HepG2 (cell line): ENCODE results near the gene JTB. TPM values are rescaled to one million over a fixed set of nuclear protein-coding genes. Genes with fewer than 3 reads are reported as not detected.

Experiments
- BRD4 ChIP-seq: sonication (generic); formaldehyde crosslinking; IDR thresholded peaks from 2 replicates; pipeline ENCODE4 v1.4.0; 2020; ENCODE audit warnings: missing genetic modification reagents
- CCDC6 ChIP-seq: sonication (generic); formaldehyde crosslinking; IDR thresholded peaks from 2 replicates; pipeline ENCODE4 v1.8.1; 2022; ENCODE audit warnings: mild to moderate bottlenecking, missing genetic modification reagents, moderate library complexity
- ELF1 ChIP-seq: sonication (generic); formaldehyde crosslinking; IDR thresholded peaks from 2 replicates; pipeline ENCODE4 v1.4.0; 2020; ENCODE audit warnings: missing genetic modification reagents
- KDM1A ChIP-seq: IDR thresholded peaks from 2 replicates; pipeline ENCODE4 v1.6.1; 2016; ENCODE audit warnings: missing compliant biosample characterization
- NBN ChIP-seq: fragments of 450-650 bp; conservative IDR thresholded peaks from 2 replicates; pipeline ENCODE4 v1.6.1; 2017
- NFATC3 ChIP-seq: sonication (generic); formaldehyde crosslinking; IDR thresholded peaks from 2 replicates; pipeline ENCODE4 v1.5.1; 2020; ENCODE audit warnings: mild to moderate bottlenecking, missing genetic modification reagents
- PHF20 ChIP-seq: sonication (generic); formaldehyde crosslinking; IDR thresholded peaks from 2 replicates; pipeline ENCODE4 v1.5.0; 2020; ENCODE audit warnings: mild to moderate bottlenecking, missing genetic modification reagents
- RBM22 ChIP-seq: fragments of 200-400 bp; formaldehyde crosslinking; optimal IDR thresholded peaks from 2 replicates; pipeline ENCODE3; 2017; ENCODE audit warnings: mild to moderate bottlenecking, low read length, moderate library complexity
- RXRA ChIP-seq: sonication (generic); formaldehyde crosslinking; IDR thresholded peaks from 2 replicates; pipeline ENCODE4 v1.5.1; 2020; ENCODE audit warnings: missing genetic modification reagents
- SUZ12 ChIP-seq: fragments of 150-350 bp; IDR thresholded peaks from 2 replicates; pipeline ENCODE4 v1.6.1; 2014; ENCODE audit warnings: low read depth, low read length
- SYNCRIP ChIP-seq: fragments of 200-400 bp; formaldehyde crosslinking; IDR thresholded peaks from 2 replicates; pipeline ENCODE4 v1.6.1; 2018; ENCODE audit warnings: mild to moderate bottlenecking, low read depth, low read length; ENCODE audit not compliant: insufficient read depth
- THAP11 ChIP-seq: IDR thresholded peaks from 2 replicates; pipeline ENCODE4 v1.6.1; 2016; ENCODE audit warnings: missing biosample characterization, missing genetic modification reagents
- THYN1 ChIP-seq: sonication (generic); formaldehyde crosslinking; IDR thresholded peaks from 2 replicates; pipeline ENCODE4 v1.8.1; 2023; ENCODE audit warnings: low read depth, mild to moderate bottlenecking, moderate library complexity, missing genetic modification reagents, borderline replicate concordance
- ZFP41 ChIP-seq: sonication (generic); formaldehyde crosslinking; IDR thresholded peaks from 2 replicates; pipeline ENCODE4 v1.4.0; 2020; ENCODE audit warnings: mild to moderate bottlenecking, missing genetic modification reagents, borderline replicate concordance
- ZIK1 ChIP-seq: sonication (generic); formaldehyde crosslinking; IDR thresholded peaks from 2 replicates; pipeline ENCODE4 v1.5.0; 2020; ENCODE audit warnings: mild to moderate bottlenecking, low read depth, missing genetic modification reagents, borderline replicate concordance
- ZNF20 ChIP-seq: sonication (generic); formaldehyde crosslinking; IDR thresholded peaks from 2 replicates; pipeline ENCODE4 v1.4.0; 2020; ENCODE audit warnings: mild to moderate bottlenecking, moderate library complexity, missing genetic modification reagents
- ZNF260 ChIP-seq: sonication (generic); formaldehyde crosslinking; IDR thresholded peaks from 2 replicates; pipeline ENCODE4 v1.4.0; 2020; ENCODE audit warnings: missing genetic modification reagents, low read depth, mild to moderate bottlenecking, borderline replicate concordance
- ZNF354B ChIP-seq: sonication (generic); formaldehyde crosslinking; IDR thresholded peaks from 2 replicates; pipeline ENCODE4 v1.8.0; 2022; ENCODE audit warnings: mild to moderate bottlenecking, missing genetic modification reagents
- polyA plus RNA-seq, 8 experiments: library from polyadenylated mRNA; depleted of rRNA in 3 of 8; stranded (reverse) in 7 of 8; unstranded in 1 of 8; fragments of >200 nt; fragmentation: Illumina TruSeq in 4 of 8; extraction: Trizol in 4 of 8; gene quantifications; 2 replicates each; pipeline versions ENCODE4 v1.2.1 to v1.2.3, GENCODE V29; 2011 to 2016; ENCODE audit warnings: low read depth in 4 of 8, missing spikeins in 1 of 8, mixed read lengths in 1 of 8; ENCODE audit not compliant: insufficient read depth in 1 of 8
- total RNA-seq, 5 experiments: library from RNA; depleted of rRNA; stranded (reverse); fragments of >200 nt; fragmentation: Illumina TruSeq; extraction: Trizol; gene quantifications; 2 replicates each; pipeline ENCODE4 v1.2.3, GENCODE V29; 2016; ENCODE audit warnings: low read depth in 1 of 5
- TF ChIP-seq, protein P1 (sequence below): sonication (generic); formaldehyde crosslinking; IDR thresholded peaks from 2 replicates; pipeline ENCODE4 v1.5.0; 2020; ENCODE audit warnings: missing genetic modification reagents
- TF ChIP-seq, protein P2 (sequence below): sonication (generic); formaldehyde crosslinking; IDR thresholded peaks from 2 replicates; pipeline ENCODE4 v1.8.0; 2022; ENCODE audit warnings: mild to moderate bottlenecking, missing genetic modification reagents, moderate library complexity
- TF ChIP-seq, protein P3 (sequence below): sonication (generic); formaldehyde crosslinking; IDR thresholded peaks from 2 replicates; pipeline ENCODE4 v1.5.0; 2020; ENCODE audit warnings: missing genetic modification reagents
- TF ChIP-seq, protein P4 (sequence below): sonication (generic); formaldehyde crosslinking; IDR thresholded peaks from 2 replicates; pipeline ENCODE4 v1.4.0; 2020; ENCODE audit warnings: missing genetic modification reagents
- TF ChIP-seq, protein P5 (sequence below): sonication (generic); formaldehyde crosslinking; IDR thresholded peaks from 2 replicates; pipeline ENCODE4 v1.9.0; 2021; ENCODE audit warnings: missing genetic modification reagents, mild to moderate bottlenecking, borderline replicate concordance

The JTB gene
- total and polyA plus RNA-seq, 2 of the 13 experiments (the other 11 are each of a cell fraction or from before 2014, with no cell fraction given) = 96.7 to 99.2 TPM

DNA sequence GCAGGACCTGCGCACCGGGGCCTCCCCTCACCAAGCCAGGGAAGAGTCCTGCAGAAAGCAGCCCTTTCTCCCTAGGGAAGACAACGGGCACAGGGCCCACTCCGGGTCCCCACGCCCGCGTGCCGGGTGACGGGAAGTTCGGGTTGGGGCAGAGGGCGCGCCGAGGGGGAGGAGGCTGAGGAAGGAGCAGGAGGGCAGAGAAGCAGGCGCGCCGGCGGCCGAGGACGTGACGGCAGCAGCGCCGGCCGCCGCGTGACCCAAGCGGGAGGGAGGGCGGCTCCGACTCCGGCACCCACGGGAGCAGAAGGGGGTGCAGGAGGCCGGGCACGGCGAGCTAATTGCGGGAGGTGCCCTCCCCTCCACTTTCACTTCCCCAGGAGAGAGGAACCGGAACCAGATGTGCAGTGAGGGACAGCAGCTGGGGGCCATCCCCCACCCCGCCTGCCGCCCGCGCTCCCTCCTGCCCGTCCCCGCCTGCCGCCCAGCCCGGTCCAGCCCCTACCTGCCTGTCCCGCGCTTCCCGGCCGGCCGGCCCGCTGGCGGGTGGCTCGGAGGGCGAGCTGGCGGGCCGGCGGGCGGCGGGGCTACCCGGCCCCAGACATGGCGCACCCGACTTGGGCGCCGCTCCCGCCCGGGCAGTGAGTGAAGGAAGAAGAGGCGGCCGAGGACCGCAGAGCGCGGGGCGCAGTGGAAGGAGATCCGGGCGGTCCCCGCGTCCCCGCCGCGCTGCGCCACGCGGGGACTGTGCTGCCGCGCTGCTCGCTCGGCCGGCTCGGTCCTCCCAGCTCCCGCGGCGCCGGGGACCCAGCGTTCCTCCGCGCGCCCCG is 31.5 kb downstream of the JTB start (continued):
- 0 out of 2 replicates have a peak, but pooled peaks have one; percentile 31 for TF ChIP-seq ELF1 (CRISPR knock-in tag)
- TF ChIP-seq ZNF354B = no peak
- TF ChIP-seq RXRA (CRISPR knock-in tag) = no peak; the same call in 1 of the 2 replicates
- TF ChIP-seq NFATC3 (CRISPR knock-in tag) = no peak
- TF ChIP-seq ZIK1 (CRISPR knock-in tag) = no peak
- peak; percentile 26; the same call in 1 of the 2 replicates for TF ChIP-seq CCDC6
- TF ChIP-seq, protein P1, sequence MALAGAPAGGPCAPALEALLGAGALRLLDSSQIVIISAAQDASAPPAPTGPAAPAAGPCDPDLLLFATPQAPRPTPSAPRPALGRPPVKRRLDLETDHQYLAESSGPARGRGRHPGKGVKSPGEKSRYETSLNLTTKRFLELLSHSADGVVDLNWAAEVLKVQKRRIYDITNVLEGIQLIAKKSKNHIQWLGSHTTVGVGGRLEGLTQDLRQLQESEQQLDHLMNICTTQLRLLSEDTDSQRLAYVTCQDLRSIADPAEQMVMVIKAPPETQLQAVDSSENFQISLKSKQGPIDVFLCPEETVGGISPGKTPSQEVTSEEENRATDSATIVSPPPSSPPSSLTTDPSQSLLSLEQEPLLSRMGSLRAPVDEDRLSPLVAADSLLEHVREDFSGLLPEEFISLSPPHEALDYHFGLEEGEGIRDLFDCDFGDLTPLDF (CRISPR knock-in tag) = no peak
- TF ChIP-seq SYNCRIP = no peak
- no peak for TF ChIP-seq KDM1A (CRISPR knock-in tag)
- peak; percentile 51; the same call in 1 of the 2 replicates for TF ChIP-seq THAP11 (CRISPR knock-in tag)
- no peak for TF ChIP-seq ZNF260 (CRISPR knock-in tag)
- TF ChIP-seq, protein P2, sequence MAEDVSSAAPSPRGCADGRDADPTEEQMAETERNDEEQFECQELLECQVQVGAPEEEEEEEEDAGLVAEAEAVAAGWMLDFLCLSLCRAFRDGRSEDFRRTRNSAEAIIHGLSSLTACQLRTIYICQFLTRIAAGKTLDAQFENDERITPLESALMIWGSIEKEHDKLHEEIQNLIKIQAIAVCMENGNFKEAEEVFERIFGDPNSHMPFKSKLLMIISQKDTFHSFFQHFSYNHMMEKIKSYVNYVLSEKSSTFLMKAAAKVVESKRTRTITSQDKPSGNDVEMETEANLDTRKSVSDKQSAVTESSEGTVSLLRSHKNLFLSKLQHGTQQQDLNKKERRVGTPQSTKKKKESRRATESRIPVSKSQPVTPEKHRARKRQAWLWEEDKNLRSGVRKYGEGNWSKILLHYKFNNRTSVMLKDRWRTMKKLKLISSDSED (CRISPR knock-in tag) = 0 out of 2 replicates have a peak, but pooled peaks have one; percentile 75
- peak; percentile 52; the same call in 1 of the 2 replicates for TF ChIP-seq PHF20 (CRISPR knock-in tag)
- TF ChIP-seq, protein P3, sequence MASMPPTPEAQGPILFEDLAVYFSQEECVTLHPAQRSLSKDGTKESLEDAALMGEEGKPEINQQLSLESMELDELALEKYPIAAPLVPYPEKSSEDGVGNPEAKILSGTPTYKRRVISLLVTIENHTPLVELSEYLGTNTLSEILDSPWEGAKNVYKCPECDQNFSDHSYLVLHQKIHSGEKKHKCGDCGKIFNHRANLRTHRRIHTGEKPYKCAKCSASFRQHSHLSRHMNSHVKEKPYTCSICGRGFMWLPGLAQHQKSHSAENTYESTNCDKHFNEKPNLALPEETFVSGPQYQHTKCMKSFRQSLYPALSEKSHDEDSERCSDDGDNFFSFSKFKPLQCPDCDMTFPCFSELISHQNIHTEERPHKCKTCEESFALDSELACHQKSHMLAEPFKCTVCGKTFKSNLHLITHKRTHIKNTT (CRISPR knock-in tag) = no peak
- 0 out of 2 replicates have a peak, but pooled peaks have one; percentile 60 for TF ChIP-seq ZFP41
- TF ChIP-seq SUZ12 = no peak
- no peak for TF ChIP-seq RBM22
- peak; percentile 23; the same call in 1 of the 2 replicates for TF ChIP-seq BRD4 (CRISPR knock-in tag)
- no peak for TF ChIP-seq NBN
- no peak for TF ChIP-seq THYN1
- TF ChIP-seq, protein P4, sequence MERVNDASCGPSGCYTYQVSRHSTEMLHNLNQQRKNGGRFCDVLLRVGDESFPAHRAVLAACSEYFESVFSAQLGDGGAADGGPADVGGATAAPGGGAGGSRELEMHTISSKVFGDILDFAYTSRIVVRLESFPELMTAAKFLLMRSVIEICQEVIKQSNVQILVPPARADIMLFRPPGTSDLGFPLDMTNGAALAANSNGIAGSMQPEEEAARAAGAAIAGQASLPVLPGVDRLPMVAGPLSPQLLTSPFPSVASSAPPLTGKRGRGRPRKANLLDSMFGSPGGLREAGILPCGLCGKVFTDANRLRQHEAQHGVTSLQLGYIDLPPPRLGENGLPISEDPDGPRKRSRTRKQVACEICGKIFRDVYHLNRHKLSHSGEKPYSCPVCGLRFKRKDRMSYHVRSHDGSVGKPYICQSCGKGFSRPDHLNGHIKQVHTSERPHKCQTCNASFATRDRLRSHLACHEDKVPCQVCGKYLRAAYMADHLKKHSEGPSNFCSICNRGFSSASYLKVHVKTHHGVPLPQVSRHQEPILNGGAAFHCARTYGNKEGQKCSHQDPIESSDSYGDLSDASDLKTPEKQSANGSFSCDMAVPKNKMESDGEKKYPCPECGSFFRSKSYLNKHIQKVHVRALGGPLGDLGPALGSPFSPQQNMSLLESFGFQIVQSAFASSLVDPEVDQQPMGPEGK (CRISPR knock-in tag) = peak; percentile 78
- TF ChIP-seq, protein P5, sequence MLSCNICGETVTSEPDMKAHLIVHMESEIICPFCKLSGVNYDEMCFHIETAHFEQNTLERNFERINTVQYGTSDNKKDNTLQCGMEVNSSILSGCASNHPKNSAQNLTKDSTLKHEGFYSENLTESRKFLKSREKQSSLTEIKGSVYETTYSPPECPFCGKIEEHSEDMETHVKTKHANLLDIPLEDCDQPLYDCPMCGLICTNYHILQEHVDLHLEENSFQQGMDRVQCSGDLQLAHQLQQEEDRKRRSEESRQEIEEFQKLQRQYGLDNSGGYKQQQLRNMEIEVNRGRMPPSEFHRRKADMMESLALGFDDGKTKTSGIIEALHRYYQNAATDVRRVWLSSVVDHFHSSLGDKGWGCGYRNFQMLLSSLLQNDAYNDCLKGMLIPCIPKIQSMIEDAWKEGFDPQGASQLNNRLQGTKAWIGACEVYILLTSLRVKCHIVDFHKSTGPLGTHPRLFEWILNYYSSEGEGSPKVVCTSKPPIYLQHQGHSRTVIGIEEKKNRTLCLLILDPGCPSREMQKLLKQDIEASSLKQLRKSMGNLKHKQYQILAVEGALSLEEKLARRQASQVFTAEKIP (CRISPR knock-in tag) = no peak
- no peak for TF ChIP-seq ZNF20
